HepG2 (cell line): ENCODE data around the gene SIMC1. TPM values are rescaled to one million over a fixed set of nuclear protein-coding genes. Genes with fewer than 3 reads are reported as not detected.

ENCODE experiments used
- IKZF1 ChIP-seq: fragments of 450-650 bp; IDR thresholded peaks from 2 replicates; pipeline ENCODE4 v1.7.1; 2016
- MTA1 ChIP-seq: sonication (generic); formaldehyde crosslinking; IDR thresholded peaks from 2 replicates; pipeline ENCODE4 v1.4.0; 2020; ENCODE audit warnings: missing genetic modification reagents, mild to moderate bottlenecking, borderline replicate concordance
- REPIN1 ChIP-seq: sonication (generic); formaldehyde crosslinking; IDR thresholded peaks from 2 replicates; pipeline ENCODE4 v1.8.0; 2022; ENCODE audit warnings: missing genetic modification reagents, low read depth, mild to moderate bottlenecking, borderline replicate concordance
- REXO4 ChIP-seq: sonication (generic); formaldehyde crosslinking; IDR thresholded peaks from 2 replicates; pipeline ENCODE4 v1.8.0; 2022; ENCODE audit warnings: missing genetic modification reagents, mild to moderate bottlenecking, borderline replicate concordance
- SYNCRIP ChIP-seq: fragments of 200-400 bp; formaldehyde crosslinking; IDR thresholded peaks from 2 replicates; pipeline ENCODE4 v1.6.1; 2018; ENCODE audit warnings: mild to moderate bottlenecking, low read depth, low read length; ENCODE audit not compliant: insufficient read depth
- TMF1 ChIP-seq: sonication (generic); formaldehyde crosslinking; IDR thresholded peaks from 2 replicates; pipeline ENCODE4 v1.8.1; 2022; ENCODE audit warnings: low read depth, missing genetic modification reagents
- ZFP1 ChIP-seq: IDR thresholded peaks from 2 replicates; pipeline ENCODE4 v1.6.1; 2016
- ZFP36L2 ChIP-seq: sonication (generic); formaldehyde crosslinking; IDR thresholded peaks from 2 replicates; pipeline ENCODE4 v1.4.0; 2020; ENCODE audit warnings: missing genetic modification reagents
- ZMYM4 ChIP-seq: sonication (generic); formaldehyde crosslinking; IDR thresholded peaks from 2 replicates; pipeline ENCODE4 v1.8.1; 2023; ENCODE audit warnings: mild to moderate bottlenecking, missing genetic modification reagents
- ZNF17 ChIP-seq: sonication (generic); formaldehyde crosslinking; IDR thresholded peaks from 2 replicates; pipeline ENCODE4 v1.5.0; 2020; ENCODE audit warnings: mild to moderate bottlenecking, missing genetic modification reagents
- ZNF224 ChIP-seq: sonication (generic); formaldehyde crosslinking; IDR thresholded peaks from 2 replicates; pipeline ENCODE4 v1.5.0; 2020; ENCODE audit warnings: mild to moderate bottlenecking, missing genetic modification reagents
- ZNF234 ChIP-seq: sonication (generic); formaldehyde crosslinking; conservative IDR thresholded peaks from 2 replicates; pipeline ENCODE4 v1.5.1; 2020; ENCODE audit warnings: mild to moderate bottlenecking, missing genetic modification reagents
- ZNF510 ChIP-seq: sonication (generic); formaldehyde crosslinking; IDR thresholded peaks from 2 replicates; pipeline ENCODE4 v1.4.0; 2020; ENCODE audit warnings: low read depth, mild to moderate bottlenecking, missing genetic modification reagents
- ZNF547 ChIP-seq: sonication (generic); formaldehyde crosslinking; IDR thresholded peaks from 2 replicates; pipeline ENCODE4 v1.5.1; 2020; ENCODE audit warnings: mild to moderate bottlenecking, missing genetic modification reagents
- ZNF644 ChIP-seq: IDR thresholded peaks from 2 replicates; pipeline ENCODE4 v1.6.1; 2016; ENCODE audit warnings: low read depth
- ZSCAN9 ChIP-seq: IDR thresholded peaks from 2 replicates; pipeline ENCODE4 v1.6.1; 2016; ENCODE audit warnings: borderline replicate concordance
- polyA plus RNA-seq, 8 experiments: library from polyadenylated mRNA; depleted of rRNA in 3 of 8; stranded (reverse) in 7 of 8; unstranded in 1 of 8; fragments of >200 nt; fragmentation: Illumina TruSeq in 4 of 8; extraction: Trizol in 4 of 8; gene quantifications; 2 replicates each; pipeline versions ENCODE4 v1.2.1 to v1.2.3, GENCODE V29; 2011 to 2016; ENCODE audit warnings: low read depth in 4 of 8, missing spikeins in 1 of 8, mixed read lengths in 1 of 8; ENCODE audit not compliant: insufficient read depth in 1 of 8
- total RNA-seq, 5 experiments: library from RNA; depleted of rRNA; stranded (reverse); fragments of >200 nt; fragmentation: Illumina TruSeq; extraction: Trizol; gene quantifications; 2 replicates each; pipeline ENCODE4 v1.2.3, GENCODE V29; 2016; ENCODE audit warnings: low read depth in 1 of 5
- TF ChIP-seq, protein P1 (sequence below): sonication (generic); formaldehyde crosslinking; IDR thresholded peaks from 2 replicates; pipeline ENCODE4 v1.5.0; 2020; ENCODE audit warnings: missing genetic modification reagents
- TF ChIP-seq, protein P2 (sequence below): sonication (generic); formaldehyde crosslinking; IDR thresholded peaks from 2 replicates; pipeline ENCODE4 v1.5.1; 2020; ENCODE audit warnings: missing genetic modification reagents, mild to moderate bottlenecking, borderline replicate concordance
- TF ChIP-seq, protein P3 (sequence below): conservative IDR thresholded peaks from 2 replicates; pipeline ENCODE4 v1.6.1; 2018; ENCODE audit warnings: missing genetic modification reagents
- TF ChIP-seq, protein P4 (sequence below): sonication (generic); formaldehyde crosslinking; IDR thresholded peaks from 2 replicates; pipeline ENCODE4 v1.9.0; 2022; ENCODE audit warnings: low read depth, missing genetic modification reagents

Gene SIMC1
- total and polyA plus RNA-seq, 2 of the 13 experiments (the other 11 are each of a cell fraction or from before 2014, with no cell fraction given), result 5.4 to 6.8 TPM

DNA sequence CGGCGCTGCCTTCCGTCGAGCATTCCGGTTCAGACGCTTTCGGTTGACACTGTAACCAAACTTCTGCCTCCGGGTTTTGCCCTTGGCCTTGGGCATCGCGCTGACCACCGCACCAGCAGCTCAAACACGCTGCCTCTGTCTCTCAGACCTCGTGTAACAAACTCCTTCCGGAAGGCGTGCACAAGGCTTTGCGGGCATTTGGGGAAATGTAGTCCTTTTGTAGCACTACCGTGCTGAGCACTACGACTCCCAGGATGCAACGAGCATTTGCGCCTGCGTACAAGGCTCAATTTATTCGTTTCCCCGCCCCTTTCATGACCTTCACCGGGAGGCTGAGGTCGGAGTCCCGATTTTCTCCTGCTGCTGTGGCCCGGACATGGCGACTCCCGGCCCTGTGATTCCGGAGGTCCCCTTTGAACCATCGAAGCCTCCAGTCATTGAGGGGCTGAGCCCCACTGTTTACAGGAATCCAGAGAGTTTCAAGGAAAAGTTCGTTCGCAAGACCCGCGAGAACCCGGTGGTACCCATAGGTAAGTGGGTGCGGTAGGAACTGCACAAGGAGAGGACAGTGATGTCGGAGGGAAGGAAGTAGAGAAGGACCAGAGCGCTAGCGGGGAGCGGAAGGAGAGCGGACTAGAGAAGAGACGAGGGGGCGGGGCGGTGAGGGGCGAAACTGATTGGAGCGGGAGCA lies 150.4 kb downstream of the SIMC1 start, which contains the start of the genes HIGD2A and NOP16 (continued):
- TF ChIP-seq, protein P1, sequence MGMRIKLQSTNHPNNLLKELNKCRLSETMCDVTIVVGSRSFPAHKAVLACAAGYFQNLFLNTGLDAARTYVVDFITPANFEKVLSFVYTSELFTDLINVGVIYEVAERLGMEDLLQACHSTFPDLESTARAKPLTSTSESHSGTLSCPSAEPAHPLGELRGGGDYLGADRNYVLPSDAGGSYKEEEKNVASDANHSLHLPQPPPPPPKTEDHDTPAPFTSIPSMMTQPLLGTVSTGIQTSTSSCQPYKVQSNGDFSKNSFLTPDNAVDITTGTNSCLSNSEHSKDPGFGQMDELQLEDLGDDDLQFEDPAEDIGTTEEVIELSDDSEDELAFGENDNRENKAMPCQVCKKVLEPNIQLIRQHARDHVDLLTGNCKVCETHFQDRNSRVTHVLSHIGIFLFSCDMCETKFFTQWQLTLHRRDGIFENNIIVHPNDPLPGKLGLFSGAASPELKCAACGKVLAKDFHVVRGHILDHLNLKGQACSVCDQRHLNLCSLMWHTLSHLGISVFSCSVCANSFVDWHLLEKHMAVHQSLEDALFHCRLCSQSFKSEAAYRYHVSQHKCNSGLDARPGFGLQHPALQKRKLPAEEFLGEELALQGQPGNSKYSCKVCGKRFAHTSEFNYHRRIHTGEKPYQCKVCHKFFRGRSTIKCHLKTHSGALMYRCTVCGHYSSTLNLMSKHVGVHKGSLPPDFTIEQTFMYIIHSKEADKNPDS, result 0 out of 2 replicates have a peak, but pooled peaks have one; percentile 76
- TF ChIP-seq MTA1, result no peak
- TF ChIP-seq ZNF234 (CRISPR knock-in tag), result 0 out of 2 replicates have a peak, but pooled peaks have one; percentile 38
- peak; percentile 74; the same call in 1 of the 2 replicates for TF ChIP-seq TMF1 (CRISPR knock-in tag)
- TF ChIP-seq ZNF644 (CRISPR knock-in tag), result no peak
- TF ChIP-seq ZFP36L2 (CRISPR knock-in tag), result no peak
- TF ChIP-seq, protein P2, sequence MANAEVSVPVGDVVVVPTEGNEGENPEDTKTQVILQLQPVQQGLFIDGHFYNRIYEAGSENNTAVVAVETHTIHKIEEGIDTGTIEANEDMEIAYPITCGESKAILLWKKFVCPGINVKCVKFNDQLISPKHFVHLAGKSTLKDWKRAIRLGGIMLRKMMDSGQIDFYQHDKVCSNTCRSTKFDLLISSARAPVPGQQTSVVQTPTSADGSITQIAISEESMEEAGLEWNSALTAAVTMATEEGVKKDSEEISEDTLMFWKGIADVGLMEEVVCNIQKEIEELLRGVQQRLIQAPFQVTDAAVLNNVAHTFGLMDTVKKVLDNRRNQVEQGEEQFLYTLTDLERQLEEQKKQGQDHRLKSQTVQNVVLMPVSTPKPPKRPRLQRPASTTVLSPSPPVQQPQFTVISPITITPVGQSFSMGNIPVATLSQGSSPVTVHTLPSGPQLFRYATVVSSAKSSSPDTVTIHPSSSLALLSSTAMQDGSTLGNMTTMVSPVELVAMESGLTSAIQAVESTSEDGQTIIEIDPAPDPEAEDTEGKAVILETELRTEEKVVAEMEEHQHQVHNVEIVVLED, result peak; percentile 84
- TF ChIP-seq ZNF547 (CRISPR knock-in tag), result peak; percentile 75; the same call in 1 of the 2 replicates
- no peak for TF ChIP-seq IKZF1
- TF ChIP-seq ZNF17 (CRISPR knock-in tag), result no peak
- peak; percentile 63; the same call in 1 of the 2 replicates for TF ChIP-seq ZSCAN9
- no peak for TF ChIP-seq REXO4 (CRISPR knock-in tag)
- TF ChIP-seq, protein P3, sequence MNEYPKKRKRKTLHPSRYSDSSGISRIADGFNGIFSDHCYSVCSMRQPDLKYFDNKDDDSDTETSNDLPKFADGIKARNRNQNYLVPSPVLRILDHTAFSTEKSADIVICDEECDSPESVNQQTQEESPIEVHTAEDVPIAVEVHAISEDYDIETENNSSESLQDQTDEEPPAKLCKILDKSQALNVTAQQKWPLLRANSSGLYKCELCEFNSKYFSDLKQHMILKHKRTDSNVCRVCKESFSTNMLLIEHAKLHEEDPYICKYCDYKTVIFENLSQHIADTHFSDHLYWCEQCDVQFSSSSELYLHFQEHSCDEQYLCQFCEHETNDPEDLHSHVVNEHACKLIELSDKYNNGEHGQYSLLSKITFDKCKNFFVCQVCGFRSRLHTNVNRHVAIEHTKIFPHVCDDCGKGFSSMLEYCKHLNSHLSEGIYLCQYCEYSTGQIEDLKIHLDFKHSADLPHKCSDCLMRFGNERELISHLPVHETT, result peak; percentile 79
- no peak for TF ChIP-seq SYNCRIP
- TF ChIP-seq ZNF224 (CRISPR knock-in tag), result peak; percentile 91; the same call in 1 of the 2 replicates
- peak; percentile 69; the same call in 1 of the 2 replicates for TF ChIP-seq REPIN1 (CRISPR knock-in tag)
- 0 out of 2 replicates have a peak, but pooled peaks have one; percentile 18 for TF ChIP-seq ZFP1
- TF ChIP-seq, protein P4, sequence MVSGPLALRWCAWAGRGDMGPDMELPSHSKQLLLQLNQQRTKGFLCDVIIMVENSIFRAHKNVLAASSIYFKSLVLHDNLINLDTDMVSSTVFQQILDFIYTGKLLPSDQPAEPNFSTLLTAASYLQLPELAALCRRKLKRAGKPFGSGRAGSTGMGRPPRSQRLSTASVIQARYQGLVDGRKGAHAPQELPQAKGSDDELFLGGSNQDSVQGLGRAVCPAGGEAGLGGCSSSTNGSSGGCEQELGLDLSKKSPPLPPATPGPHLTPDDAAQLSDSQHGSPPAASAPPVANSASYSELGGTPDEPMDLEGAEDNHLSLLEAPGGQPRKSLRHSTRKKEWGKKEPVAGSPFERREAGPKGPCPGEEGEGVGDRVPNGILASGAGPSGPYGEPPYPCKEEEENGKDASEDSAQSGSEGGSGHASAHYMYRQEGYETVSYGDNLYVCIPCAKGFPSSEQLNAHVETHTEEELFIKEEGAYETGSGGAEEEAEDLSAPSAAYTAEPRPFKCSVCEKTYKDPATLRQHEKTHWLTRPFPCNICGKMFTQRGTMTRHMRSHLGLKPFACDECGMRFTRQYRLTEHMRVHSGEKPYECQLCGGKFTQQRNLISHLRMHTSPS (CRISPR knock-in tag), result no peak
- peak; percentile 80 for TF ChIP-seq ZMYM4 (CRISPR knock-in tag)
- peak; percentile 91 for TF ChIP-seq ZNF510 (CRISPR knock-in tag)
